ENCODE results near the gene F11R.

GRCh38 chr1:160956966-160957365 is 64.0 kb downstream of the F11R start:
- TF ChIP-seq POLR2A (IDR thresholded peaks at IDR 0.05): no peak
- TF ChIP-seq CTCF (IDR thresholded peaks at IDR 0.05): no peak
- TF ChIP-seq EP300 (IDR thresholded peaks at IDR 0.05): no peak
